ENCODE measurements around the gene ARHGEF17. TPM values are rescaled to one million over a fixed set of nuclear protein-coding genes. Genes with fewer than 3 reads are reported as not detected.

ARHGEF17 gene
- total and polyA plus RNA-seq, 2 experiments from 2014 or later = 30.2 to 35.6 TPM

DNA sequence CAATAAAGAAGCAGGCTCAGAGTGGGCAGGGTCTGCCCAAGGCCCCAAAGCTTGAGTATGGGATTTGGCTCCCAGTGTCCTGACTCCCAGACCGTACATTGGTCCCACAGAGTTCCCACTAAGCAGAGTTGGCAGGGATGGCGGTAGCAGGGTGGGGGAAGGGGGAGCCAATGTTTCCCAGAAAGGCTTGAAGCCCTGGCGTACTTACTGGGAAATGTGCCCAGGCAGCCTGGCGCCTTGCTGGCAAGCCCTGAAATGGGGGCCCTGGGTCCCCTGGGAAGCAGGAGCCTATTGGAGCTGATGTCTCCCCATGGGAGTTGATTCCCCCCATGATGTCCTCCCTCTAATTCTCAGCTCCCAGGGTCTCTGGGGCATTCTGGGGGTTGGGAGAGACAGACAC lies 9.3 kb downstream of the ARHGEF17 start:
- Histone ChIP-seq H3K36me3 (replicated peaks; ENCODE audit: insufficient read depth, low read depth) (no peaks in the 10 kb centered on the region), H4K20me1 (ENCODE audit: insufficient read depth, poor library complexity, severe bottlenecking) (peaks cover 69% of the 10 kb centered on the region), H3K9me3 (ENCODE audit: low read depth) (no peaks in the 10 kb centered on the region), H3K79me2 (peaks cover 98% of the 10 kb centered on the region), H3K4me3 (no peak overlapping the region), H3K27me3 (no peaks in the 10 kb centered on the region), H3K9me2 (replicated peaks; ENCODE audit: insufficient read depth) (no peaks in the 10 kb centered on the region), H3K4me1 (ENCODE audit: insufficient read depth) (peaks cover 63% of the 10 kb centered on the region), H3K27ac (no peak overlapping the region), H3K4me2 (no peak overlapping the region), H2AFZ (no peak overlapping the region)
- no peak for DNase-seq (ENCODE audit: low spot score)
- TF ChIP-seq EZH2 (IDR thresholded peaks at IDR 0.05; ENCODE audit: borderline replicate concordance) = no peak
- WGBS (ENCODE audit: low lambda C conversion rate, missing lambda C conversion rate) = 96% methylated on average over 4 of the region's 4 CpGs

- H3K27ac ChIP-seq = peak overlapping the region; percentile 12
- H3K36me3 ChIP-seq (replicated peaks; ENCODE audit: insufficient read depth, low read depth) = no peaks in the 10 kb centered on the region
- H3K4me3 ChIP-seq = no peak overlapping the region
- TF ChIP-seq, protein P1, sequence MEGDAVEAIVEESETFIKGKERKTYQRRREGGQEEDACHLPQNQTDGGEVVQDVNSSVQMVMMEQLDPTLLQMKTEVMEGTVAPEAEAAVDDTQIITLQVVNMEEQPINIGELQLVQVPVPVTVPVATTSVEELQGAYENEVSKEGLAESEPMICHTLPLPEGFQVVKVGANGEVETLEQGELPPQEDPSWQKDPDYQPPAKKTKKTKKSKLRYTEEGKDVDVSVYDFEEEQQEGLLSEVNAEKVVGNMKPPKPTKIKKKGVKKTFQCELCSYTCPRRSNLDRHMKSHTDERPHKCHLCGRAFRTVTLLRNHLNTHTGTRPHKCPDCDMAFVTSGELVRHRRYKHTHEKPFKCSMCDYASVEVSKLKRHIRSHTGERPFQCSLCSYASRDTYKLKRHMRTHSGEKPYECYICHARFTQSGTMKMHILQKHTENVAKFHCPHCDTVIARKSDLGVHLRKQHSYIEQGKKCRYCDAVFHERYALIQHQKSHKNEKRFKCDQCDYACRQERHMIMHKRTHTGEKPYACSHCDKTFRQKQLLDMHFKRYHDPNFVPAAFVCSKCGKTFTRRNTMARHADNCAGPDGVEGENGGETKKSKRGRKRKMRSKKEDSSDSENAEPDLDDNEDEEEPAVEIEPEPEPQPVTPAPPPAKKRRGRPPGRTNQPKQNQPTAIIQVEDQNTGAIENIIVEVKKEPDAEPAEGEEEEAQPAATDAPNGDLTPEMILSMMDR (IDR thresholded peaks at IDR 0.05; ENCODE audit: poor library complexity) = no peak
- TF ChIP-seq EZH2phosphoT487 (IDR thresholded peaks at IDR 0.05; ENCODE audit: low read depth, severe bottlenecking, unreplicated experiment) (no peak), EZH2 (IDR thresholded peaks at IDR 0.05; ENCODE audit: borderline replicate concordance) (no peak)
- 89% methylated on average over 3 of the region's 3 CpGs for WGBS (ENCODE audit: low lambda C conversion rate, missing lambda C conversion rate)
- no peak for DNase-seq (ENCODE audit: low spot score)
- H3K27me3 ChIP-seq = no peaks in the 10 kb centered on the region
- H3K4me1 ChIP-seq (ENCODE audit: insufficient read depth) = peaks cover 63% of the 10 kb centered on the region
- H3K4me2 ChIP-seq = no peak overlapping the region
- peaks cover 68% of the 10 kb centered on the region for H4K20me1 ChIP-seq (ENCODE audit: insufficient read depth, poor library complexity, severe bottlenecking)
- H3K9me3 ChIP-seq (ENCODE audit: low read depth) = no peaks in the 10 kb centered on the region
- H3K79me2 ChIP-seq = peaks cover 98% of the 10 kb centered on the region
- no peak overlapping the region for H2AFZ ChIP-seq
- no peaks in the 10 kb centered on the region for H3K9me2 ChIP-seq (replicated peaks; ENCODE audit: insufficient read depth)
Observed at GRCh38 chr11:73317803-73318202, 9.7 kb downstream of the ARHGEF17 start.

DNA sequence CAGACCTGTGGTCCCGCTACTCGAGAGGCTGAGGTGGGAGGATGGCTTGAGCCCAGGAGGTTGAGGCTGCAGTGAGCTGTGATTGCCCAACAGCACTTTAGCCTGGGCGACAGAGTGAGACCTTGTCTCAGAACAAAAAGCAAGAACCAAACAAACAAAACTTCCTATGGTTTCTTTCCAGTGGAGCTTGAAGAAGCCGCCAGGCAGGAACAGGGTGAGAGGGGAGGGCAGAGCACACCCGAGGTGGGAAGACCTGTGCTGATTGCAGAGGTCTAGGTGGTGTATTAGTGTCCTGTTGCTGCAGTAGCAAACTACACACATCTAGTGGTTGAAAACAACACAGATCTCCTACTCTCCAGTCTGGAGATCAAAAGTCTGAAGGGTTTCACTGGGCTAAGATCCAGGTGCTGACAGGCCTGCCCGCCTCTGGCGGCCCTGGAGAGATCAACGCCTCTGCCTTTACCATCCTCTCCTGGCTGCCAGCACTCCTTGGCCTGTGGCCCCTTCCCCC lies 10.5 kb downstream of the ARHGEF17 start:
- H3K4me3 ChIP-seq = no peak overlapping the region
- H2AFZ ChIP-seq = no peak overlapping the region
- no peaks in the 10 kb centered on the region for H3K9me2 ChIP-seq (replicated peaks; ENCODE audit: insufficient read depth)
- no peak overlapping the region for H3K4me2 ChIP-seq
- no peak for DNase-seq (ENCODE audit: low spot score)
- 76% methylated on average over 8 of the region's 8 CpGs for WGBS (ENCODE audit: low lambda C conversion rate, missing lambda C conversion rate)
- no peaks in the 10 kb centered on the region for H3K9me3 ChIP-seq (ENCODE audit: low read depth)
- no peak overlapping the region for H3K27ac ChIP-seq
- no peaks in the 10 kb centered on the region for H3K36me3 ChIP-seq (replicated peaks; ENCODE audit: insufficient read depth, low read depth)
- H4K20me1 ChIP-seq (ENCODE audit: insufficient read depth, poor library complexity, severe bottlenecking) = peaks cover 67% of the 10 kb centered on the region
- peaks cover 98% of the 10 kb centered on the region for H3K79me2 ChIP-seq
- peaks cover 63% of the 10 kb centered on the region for H3K4me1 ChIP-seq (ENCODE audit: insufficient read depth)
- no peaks in the 10 kb centered on the region for H3K27me3 ChIP-seq
- TF ChIP-seq EZH2phosphoT487 (IDR thresholded peaks at IDR 0.05; ENCODE audit: low read depth, severe bottlenecking, unreplicated experiment) (no peak), EZH2 (IDR thresholded peaks at IDR 0.05; ENCODE audit: borderline replicate concordance) (no peak)
- TF ChIP-seq, protein P1 (IDR thresholded peaks at IDR 0.05; ENCODE audit: poor library complexity) = no peak

DNA sequence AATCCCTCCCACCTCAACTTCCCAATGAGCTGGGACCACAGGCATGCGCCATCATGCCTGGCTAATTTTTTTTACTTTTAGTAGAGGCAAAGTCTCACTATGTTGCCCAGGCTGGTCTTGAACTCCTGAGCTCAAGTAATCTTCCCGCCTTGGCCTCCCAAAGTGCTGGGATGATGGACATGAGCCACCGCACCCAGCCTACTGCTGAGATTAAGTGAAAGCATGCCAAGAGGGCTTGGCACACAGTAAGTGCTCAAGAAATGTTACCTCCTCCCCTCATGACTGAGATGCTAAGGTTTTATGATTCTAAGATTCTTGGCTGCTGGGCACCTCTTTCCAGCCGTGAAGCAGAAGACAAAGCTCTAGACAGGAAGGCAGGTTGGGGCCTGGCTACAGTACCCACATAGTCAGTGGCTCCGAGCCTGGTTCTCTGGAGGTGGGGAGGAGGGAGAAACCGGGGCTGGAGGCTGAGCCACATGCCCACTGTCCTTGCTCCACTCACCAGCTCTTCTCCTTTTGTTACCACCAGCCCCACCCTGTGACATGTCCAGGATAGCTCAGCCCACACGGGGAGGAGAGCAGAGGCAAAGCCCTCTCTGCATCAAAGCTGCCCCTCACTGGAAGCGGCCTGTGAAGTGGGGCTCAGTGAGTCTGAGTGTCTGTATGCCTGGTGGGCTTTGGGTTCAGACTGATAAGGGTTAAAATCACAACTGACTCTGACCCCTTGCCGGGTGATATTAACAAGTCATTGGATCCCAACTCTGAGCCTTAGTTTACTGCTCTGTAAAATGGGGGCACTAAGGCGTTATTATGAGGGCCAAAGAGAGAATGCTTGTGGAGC lies 12.9 kb downstream of the ARHGEF17 start:
- Histone ChIP-seq H3K27me3 (no peaks in the 10 kb centered on the region), H3K79me2 (peaks cover 100% of the 10 kb centered on the region), H3K9me3 (ENCODE audit: low read depth) (no peaks in the 10 kb centered on the region), H3K4me2 (peak overlapping the region; percentile 62), H2AFZ (no peak overlapping the region), H3K4me1 (ENCODE audit: insufficient read depth) (peaks cover 60% of the 10 kb centered on the region), H3K4me3 (no peak overlapping the region), H3K9me2 (replicated peaks; ENCODE audit: insufficient read depth) (no peaks in the 10 kb centered on the region), H4K20me1 (ENCODE audit: insufficient read depth, poor library complexity, severe bottlenecking) (peaks cover 55% of the 10 kb centered on the region), H3K36me3 (replicated peaks; ENCODE audit: insufficient read depth, low read depth) (no peaks in the 10 kb centered on the region), H3K27ac (peak overlapping the region; percentile 82)
- no peak for DNase-seq (ENCODE audit: low spot score)
- 73% methylated on average over 10 of the region's 10 CpGs for WGBS (ENCODE audit: low lambda C conversion rate, missing lambda C conversion rate)
- no peak for TF ChIP-seq EZH2phosphoT487 (IDR thresholded peaks at IDR 0.05; ENCODE audit: low read depth, severe bottlenecking, unreplicated experiment)
- no peak for TF ChIP-seq EZH2 (IDR thresholded peaks at IDR 0.05; ENCODE audit: borderline replicate concordance)
- TF ChIP-seq, protein P1 (IDR thresholded peaks at IDR 0.05; ENCODE audit: poor library complexity) = no peak
